Thyroid gland (tissue), 4 donors: Measurements from ENCODE around the gene MAPK4.

Experiments
- CTCF ChIP-seq, 6 experiments: fragments of 200-600 bp in 3 of 6; fragments of 450-650 bp in 3 of 6; sonication (generic) in 3 of 6; IDR thresholded peaks; one replicate each; pipeline ENCODE4 v1.5.1; 2016 to 2019; ENCODE audit warnings: antibody characterized with exemption in 6 of 6, mild to moderate bottlenecking in 2 of 6, inconsistent platforms in 1 of 6, moderate library complexity in 1 of 6
- POLR2A ChIP-seq, 2 donors: fragments of 450-650 bp; IDR thresholded peaks; one replicate each; pipeline ENCODE4 v1.6.1; 2017; ENCODE audit warnings: antibody characterized with exemption in 2 of 2, mild to moderate bottlenecking in 2 of 2, moderate library complexity in 1 of 2

- TF ChIP-seq CTCF (IDR thresholded peaks at IDR 0.05) (no peak), POLR2A (IDR thresholded peaks at IDR 0.05) (no peak)
These were observed 18.8 kb downstream of the MAPK4 start for GRCh38 chr18:50578651-50579050.
